Gastrocnemius medialis (tissue), 4 donors: ENCODE results near the gene PRKN. TPM values are rescaled to one million over a fixed set of nuclear protein-coding genes. Genes with fewer than 3 reads are reported as not detected.

Experiments used
- ATAC-seq, 2 donors: fragments of 150-250 bp; one replicate each; pipeline ENCODE4 v1.9.1; 2016
- DNase-seq, 2 donors: peaks; one replicate each; pipeline ENCODE4 v3.0.0-alpha.2; 2019
- H3K27ac ChIP-seq, 4 donors: fragments of 200-600 bp; sonication (generic); 1 replicate in 1 of 4; 2 replicates in 3 of 4; pipeline ENCODE4 v1.5.1; 2016 to 2018; ENCODE audit warnings: mild to moderate bottlenecking in 2 of 4, moderate library complexity in 1 of 4
- H3K27me3 ChIP-seq, 3 donors: fragments of 200-600 bp; sonication (generic) in 2 of 3; 1 replicate in 1 of 3; 2 replicates in 2 of 3; pipeline versions ENCODE4 v1.5.1 to v1.6.0; 2016 to 2019; ENCODE audit warnings: mild to moderate bottlenecking in 1 of 3, moderate library complexity in 1 of 3
- H3K36me3 ChIP-seq, 2 donors: fragments of 200-600 bp; sonication (generic) in 1 of 2; one replicate each; pipeline ENCODE4 v1.5.1; 2017 to 2018
- H3K4me1 ChIP-seq, 2 donors: fragments of 200-600 bp; sonication (generic) in 1 of 2; one replicate each; pipeline ENCODE4 v1.5.1; 2016 to 2017; ENCODE audit warnings: mild to moderate bottlenecking in 2 of 2
- H3K4me3 ChIP-seq, 4 donors: fragments of 200-600 bp; sonication (generic) in 3 of 4; 1 replicate in 1 of 4; 2 replicates in 3 of 4; pipeline ENCODE4 v1.5.1; 2016 to 2019; ENCODE audit warnings: mild to moderate bottlenecking in 2 of 4
- H3K9me3 ChIP-seq, 3 donors: fragments of 200-600 bp; sonication (generic) in 2 of 3; 1 replicate in 1 of 3; 2 replicates in 2 of 3; pipeline ENCODE4 v1.5.1; 2016 to 2019
- CTCF ChIP-seq, 5 experiments: fragments of 450-650 bp in 3 of 5; fragments of 200-600 bp in 2 of 5; sonication (generic) in 2 of 5; IDR thresholded peaks in 4 of 5; conservative IDR thresholded peaks in 1 of 5; 1 replicate in 4 of 5; 2 replicates in 1 of 5; pipeline ENCODE4 v1.5.1; 2016 to 2019; ENCODE audit warnings: antibody characterized with exemption in 5 of 5, mild to moderate bottlenecking in 3 of 5, moderate library complexity in 3 of 5
- POLR2A ChIP-seq, 2 donors: fragments of 450-650 bp; IDR thresholded peaks; one replicate each; pipeline ENCODE4 v1.6.1; 2017; ENCODE audit warnings: antibody characterized with exemption in 2 of 2, mild to moderate bottlenecking in 2 of 2, moderate library complexity in 2 of 2
- in situ Hi-C, 4 donors: fragments of 200-750 bp; cut with MboI; loops; one replicate each; pipeline versions ENCODE4 v1.15.0 to v1.8.0; 2017; ENCODE audit warnings: low sequenced_read_pairs in 4 of 4
- intact Hi-C: fragments of 100-400 bp; cut with DNase I; formaldehyde crosslinking; loops from one replicate; pipeline ENCODE4 v1.15.1; 2023; ENCODE audit warnings: low total_unique reads
- total RNA-seq, 4 donors: library from RNA; depleted of rRNA; stranded (reverse); fragments of >200 nt; gene quantifications; one replicate each; pipeline versions ENCODE4 v1.1.0 to v1.2.3, GENCODE V29; 2016

The PRKN gene
- total RNA-seq, 4 donors from 2014 or later, result 8.4 to 21.6 (median 13.7) TPM

- Histone ChIP-seq H3K27ac (no peak overlapping the region), H3K36me3 (no peaks in the 10 kb centered on the region), H3K27me3 (no peaks in the 10 kb centered on the region), H3K9me3 (no peaks in the 10 kb centered on the region), H3K4me3 (no peak overlapping the region), H3K4me1 (no peaks in the 10 kb centered on the region)
- ATAC-seq (no peak), DNase-seq (no peak)
- intact Hi-C loops, result no loop called here
- in situ Hi-C loops, result no loop called here
- TF ChIP-seq CTCF (IDR thresholded peaks at IDR 0.05 in 4 of 5, conservative IDR thresholded peaks at IDR 0.05 in 1 of 5) (no peak), POLR2A (IDR thresholded peaks at IDR 0.05) (no peak)
Measured at GRCh38 chr6:162211777-162212176, 515.8 kb downstream of the PRKN start.

- intact Hi-C loops, result no loop called here
- no peaks in the 10 kb centered on the region for H3K9me3 ChIP-seq
- no peak overlapping the region for H3K27ac ChIP-seq
Measured at GRCh38 chr6:162211022-162211421, 516.5 kb downstream of the PRKN start.

GRCh38 chr6:162203287-162203686 lies 524.3 kb downstream of the PRKN start:
- H3K27me3 ChIP-seq, result no peaks in the 10 kb centered on the region
- TF ChIP-seq POLR2A (IDR thresholded peaks at IDR 0.05) (no peak), CTCF (IDR thresholded peaks at IDR 0.05 in 4 of 5, conservative IDR thresholded peaks at IDR 0.05 in 1 of 5) (no peak)
- H3K27ac ChIP-seq, result no peak overlapping the region
- no peak overlapping the region for H3K4me3 ChIP-seq
- in situ Hi-C loops (no loop called here), intact Hi-C loops (no loop called here)
- H3K4me1 ChIP-seq, result peaks cover 17 to 19% of the 10 kb centered on the region in 2 donors
- no peaks in the 10 kb centered on the region for H3K9me3 ChIP-seq
- no peaks in the 10 kb centered on the region for H3K36me3 ChIP-seq
- DNase-seq (no peak), ATAC-seq (no peak)

More at GRCh38 chr6:162211022-162211421, 516.5 kb downstream of the PRKN start:
- H3K4me3 ChIP-seq, result no peak overlapping the region
- in situ Hi-C loops, result no loop called here
- TF ChIP-seq POLR2A (IDR thresholded peaks at IDR 0.05), result no peak
- no peak for TF ChIP-seq CTCF (IDR thresholded peaks at IDR 0.05 in 4 of 5, conservative IDR thresholded peaks at IDR 0.05 in 1 of 5)
- H3K36me3 ChIP-seq, result no peaks in the 10 kb centered on the region
- H3K27me3 ChIP-seq, result no peaks in the 10 kb centered on the region
- no peaks in the 10 kb centered on the region for H3K4me1 ChIP-seq
- DNase-seq (no peak), ATAC-seq (no peak)

- TF ChIP-seq CTCF (IDR thresholded peaks at IDR 0.05 in 4 of 5, conservative IDR thresholded peaks at IDR 0.05 in 1 of 5) (no peak), POLR2A (IDR thresholded peaks at IDR 0.05) (no peak)
- in situ Hi-C loops, result no loop called here
- DNase-seq, result no peak
- Histone ChIP-seq H3K27ac (no peak overlapping the region), H3K4me3 (no peak overlapping the region), H3K9me3 (no peaks in the 10 kb centered on the region), H3K4me1 (peaks cover 17 to 19% of the 10 kb centered on the region in 2 donors), H3K36me3 (no peaks in the 10 kb centered on the region), H3K27me3 (no peaks in the 10 kb centered on the region)
- intact Hi-C loops, result no loop called here
- peak in 1 of 2 donors; percentile 62 for ATAC-seq
Measured at GRCh38 chr6:162200945-162201690, 526.4 kb downstream of the PRKN start.
